Chondrocyte (in vitro differentiated cells): ENCODE data around the gene TAF1C. TPM values are rescaled to one million over a fixed set of nuclear protein-coding genes. Genes with fewer than 3 reads are reported as not detected.

ENCODE experiments used
- DNase-seq: peaks from one replicate; pipeline ENCODE4 v3.0.0; 2021; ENCODE audit warnings: mixed read lengths, low spot score
- H3K27ac Mint-ChIP-seq: one replicate; pipeline ENCODE4 v1.8.0; 2021; ENCODE audit warnings: mild to moderate bottlenecking, moderate library complexity, mixed read lengths; ENCODE audit not compliant: unreplicated experiment
- H3K27me3 Mint-ChIP-seq: 2 replicates; pipeline ENCODE4 v1.8.0; 2021; ENCODE audit warnings: low read depth, mixed read lengths
- H3K36me3 Mint-ChIP-seq: 2 replicates; pipeline ENCODE4 v1.8.0; 2021; ENCODE audit warnings: low read depth, mixed read lengths
- H3K4me1 Mint-ChIP-seq: 2 replicates; pipeline ENCODE4 v1.8.0; 2021; ENCODE audit warnings: low read depth, mild to moderate bottlenecking, mixed read lengths
- H3K4me3 Mint-ChIP-seq: one replicate; pipeline ENCODE4 v1.8.0; 2021; ENCODE audit warnings: mild to moderate bottlenecking, moderate library complexity, mixed read lengths; ENCODE audit not compliant: unreplicated experiment
- H3K9me3 Mint-ChIP-seq: 2 replicates; pipeline ENCODE4 v1.8.0; 2021; ENCODE audit warnings: low read depth, mixed read lengths
- total RNA-seq: library from RNA; stranded (reverse); gene quantifications from 3 replicates; pipeline ENCODE4 v1.2.1, GENCODE V29; 2021
- TF ChIP-seq, protein P1 (sequence below): fragments of 200-600 bp; sonication (generic); IDR thresholded peaks from 2 replicates; pipeline ENCODE4 v1.5.0; 2021; ENCODE audit warnings: antibody characterized with exemption, mild to moderate bottlenecking, moderate library complexity

The TAF1C gene
- total RNA-seq, 1 donor from 2014 or later: 22.2 TPM

DNA sequence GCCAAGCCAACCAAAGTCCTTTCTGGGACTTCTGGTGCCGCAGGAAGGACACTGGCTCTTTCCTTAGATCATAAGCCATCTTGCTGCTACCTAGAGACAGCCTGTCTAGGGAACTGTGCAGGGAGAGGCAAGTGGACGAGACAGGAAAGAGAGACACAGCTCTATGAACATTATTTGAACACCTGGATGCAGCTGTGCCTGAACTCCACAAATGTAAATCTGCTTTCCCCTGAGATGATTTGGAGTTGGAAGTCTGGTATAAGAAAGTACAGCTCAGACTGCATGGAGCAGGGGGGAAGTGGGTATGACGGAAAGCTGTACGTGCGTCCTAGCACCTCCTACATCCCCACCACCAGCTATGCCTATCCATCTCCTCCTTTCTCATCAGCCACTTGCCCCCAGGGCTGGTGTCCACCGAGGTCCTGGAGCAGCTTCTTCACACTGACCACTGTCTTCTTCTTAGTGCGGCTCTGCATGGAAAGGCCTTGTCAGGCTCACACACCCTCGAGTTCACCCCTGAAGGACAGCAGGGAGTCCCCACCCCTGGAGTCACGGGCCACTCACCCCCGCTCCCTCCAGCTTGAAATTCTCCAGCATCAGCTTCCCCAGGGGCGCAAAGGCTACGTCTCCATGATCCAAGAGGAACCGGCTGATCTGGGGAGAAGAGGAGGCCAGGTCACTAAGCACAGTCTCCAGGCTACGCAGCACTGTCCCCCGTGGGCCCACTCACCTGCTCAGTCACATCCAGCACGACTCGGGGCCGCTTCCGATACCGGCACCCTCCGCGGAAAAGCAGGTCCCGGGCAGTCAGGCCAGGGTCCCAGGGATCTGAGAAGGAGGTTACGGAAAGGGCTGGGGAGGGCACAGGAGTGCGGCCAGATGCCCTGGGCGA is 3.9 kb downstream of the TAF1C start:
- Mint-ChIP-seq H3K27me3 (no peaks in the 10 kb centered on the region), H3K36me3 (peaks cover 5% of the 10 kb centered on the region), H3K4me3 (no peak overlapping the region), H3K27ac (no peak overlapping the region), H3K4me1 (peaks cover 29% of the 10 kb centered on the region), H3K9me3 (no peaks in the 10 kb centered on the region)
- TF ChIP-seq, protein P1, sequence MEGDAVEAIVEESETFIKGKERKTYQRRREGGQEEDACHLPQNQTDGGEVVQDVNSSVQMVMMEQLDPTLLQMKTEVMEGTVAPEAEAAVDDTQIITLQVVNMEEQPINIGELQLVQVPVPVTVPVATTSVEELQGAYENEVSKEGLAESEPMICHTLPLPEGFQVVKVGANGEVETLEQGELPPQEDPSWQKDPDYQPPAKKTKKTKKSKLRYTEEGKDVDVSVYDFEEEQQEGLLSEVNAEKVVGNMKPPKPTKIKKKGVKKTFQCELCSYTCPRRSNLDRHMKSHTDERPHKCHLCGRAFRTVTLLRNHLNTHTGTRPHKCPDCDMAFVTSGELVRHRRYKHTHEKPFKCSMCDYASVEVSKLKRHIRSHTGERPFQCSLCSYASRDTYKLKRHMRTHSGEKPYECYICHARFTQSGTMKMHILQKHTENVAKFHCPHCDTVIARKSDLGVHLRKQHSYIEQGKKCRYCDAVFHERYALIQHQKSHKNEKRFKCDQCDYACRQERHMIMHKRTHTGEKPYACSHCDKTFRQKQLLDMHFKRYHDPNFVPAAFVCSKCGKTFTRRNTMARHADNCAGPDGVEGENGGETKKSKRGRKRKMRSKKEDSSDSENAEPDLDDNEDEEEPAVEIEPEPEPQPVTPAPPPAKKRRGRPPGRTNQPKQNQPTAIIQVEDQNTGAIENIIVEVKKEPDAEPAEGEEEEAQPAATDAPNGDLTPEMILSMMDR: no peak
- no peak for DNase-seq

DNA sequence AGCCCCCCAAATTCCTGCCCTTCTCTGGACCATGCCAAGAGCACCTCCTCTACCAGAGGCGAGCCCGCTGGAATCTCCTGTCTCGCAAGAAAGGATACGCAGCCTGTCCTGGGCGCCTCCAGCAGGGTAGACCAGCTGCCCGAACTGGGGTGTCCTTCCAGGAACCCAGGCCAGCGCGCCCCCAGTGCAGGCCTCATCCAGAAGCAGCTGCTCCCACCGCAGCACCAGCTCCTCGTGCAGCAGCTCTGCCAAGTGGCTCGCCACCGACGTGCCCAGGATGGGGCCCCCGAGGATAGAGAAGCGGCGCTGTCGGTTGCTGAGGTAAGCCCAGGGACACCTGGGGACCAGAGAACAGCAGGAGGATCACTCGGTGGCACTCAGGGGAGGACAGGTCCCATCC is 4.8 kb downstream of the TAF1C start:
- H3K36me3 Mint-ChIP-seq: peaks cover 5% of the 10 kb centered on the region
- DNase-seq: no peak
- peaks cover 37% of the 10 kb centered on the region for H3K4me1 Mint-ChIP-seq
- no peak overlapping the region for H3K27ac Mint-ChIP-seq
- H3K9me3 Mint-ChIP-seq: no peaks in the 10 kb centered on the region
- no peaks in the 10 kb centered on the region for H3K27me3 Mint-ChIP-seq
- no peak overlapping the region for H3K4me3 Mint-ChIP-seq
- TF ChIP-seq, protein P1: no peak

DNA sequence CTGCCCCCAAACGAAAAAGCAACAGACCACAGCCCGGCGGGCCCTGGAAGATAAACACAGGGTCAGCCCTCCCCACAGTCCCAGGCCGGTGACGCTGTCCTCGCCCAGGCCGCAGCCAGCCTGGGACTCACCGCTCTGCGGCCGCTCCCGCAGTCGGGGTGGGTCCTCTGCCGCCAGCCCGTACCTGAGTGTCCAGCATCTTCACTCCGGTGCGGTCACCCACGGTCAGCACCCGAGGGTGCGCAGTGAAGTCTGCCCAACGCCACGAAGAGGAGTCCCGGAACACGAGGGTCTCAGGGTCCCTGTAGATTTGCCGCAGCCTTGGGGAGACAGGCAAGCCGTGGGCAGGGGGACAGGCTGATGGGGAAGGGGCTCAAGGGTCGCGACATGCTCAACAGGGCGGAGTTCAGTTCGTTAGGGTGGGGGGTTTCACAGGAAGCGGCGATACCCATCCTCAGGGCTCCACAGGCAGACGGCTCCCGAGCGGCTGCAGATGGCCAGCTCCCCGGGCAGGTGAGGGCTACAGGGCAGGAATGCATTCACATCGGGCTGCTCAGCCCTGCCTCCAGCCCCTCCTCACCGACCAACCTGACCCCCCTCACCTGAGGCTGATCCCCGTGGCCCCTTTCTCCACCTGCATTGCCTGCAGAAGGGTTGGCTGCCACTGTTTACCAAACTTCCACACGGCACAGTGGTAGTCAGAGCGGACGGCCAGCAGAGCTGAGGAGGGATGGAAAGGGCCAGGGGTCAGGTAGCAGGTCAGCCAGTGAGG is 5.5 kb downstream of the TAF1C start:
- Mint-ChIP-seq H3K9me3 (no peaks in the 10 kb centered on the region), H3K4me3 (no peak overlapping the region), H3K36me3 (peaks cover 5% of the 10 kb centered on the region), H3K4me1 (peaks cover 45% of the 10 kb centered on the region), H3K27me3 (no peaks in the 10 kb centered on the region), H3K27ac (no peak overlapping the region)
- TF ChIP-seq, protein P1: no peak
- no peak for DNase-seq

DNA sequence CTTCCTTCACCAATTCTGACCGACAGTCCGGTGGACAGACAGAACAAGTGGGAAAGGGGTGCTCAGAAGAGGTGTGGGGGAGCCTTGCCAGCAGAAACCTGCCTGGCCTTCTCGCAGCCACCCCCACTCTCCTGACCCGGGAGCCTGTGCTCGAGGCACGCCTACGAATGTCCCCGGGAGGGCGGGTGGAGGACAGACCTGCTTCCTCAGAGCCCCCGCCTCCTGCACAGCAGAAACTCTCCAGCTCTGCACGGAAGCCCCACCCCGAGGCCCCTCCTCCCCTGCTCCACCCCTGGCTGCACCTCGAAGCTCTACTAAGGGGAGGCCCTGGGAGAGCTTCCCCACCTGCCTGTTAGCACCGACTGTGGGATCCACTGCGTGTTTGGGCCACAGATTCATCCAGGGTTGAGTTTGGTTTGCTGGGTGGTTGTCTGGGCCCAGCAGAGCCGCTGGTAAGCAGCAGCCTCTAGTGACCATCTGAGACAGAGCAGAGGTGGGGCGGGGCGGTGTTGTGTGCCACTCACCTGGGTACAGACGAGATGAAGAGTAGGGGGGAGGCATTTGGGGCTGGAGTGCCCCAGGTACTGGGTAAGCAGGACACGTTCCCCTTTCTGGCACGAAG is 6.2 kb downstream of the TAF1C start:
- peaks cover 5% of the 10 kb centered on the region for H3K36me3 Mint-ChIP-seq
- TF ChIP-seq, protein P1: no peak
- no peak overlapping the region for H3K4me3 Mint-ChIP-seq
- DNase-seq: no peak
- H3K9me3 Mint-ChIP-seq: no peaks in the 10 kb centered on the region
- H3K4me1 Mint-ChIP-seq: peaks cover 38% of the 10 kb centered on the region
- H3K27me3 Mint-ChIP-seq: no peaks in the 10 kb centered on the region
- no peak overlapping the region for H3K27ac Mint-ChIP-seq
